H1 (cell line): ENCODE results near the gene RIMBP2. TPM values are rescaled to one million over a fixed set of nuclear protein-coding genes. Genes with fewer than 3 reads are reported as not detected.

Experiments
- BRCA1 ChIP-seq: IDR thresholded peaks from 2 replicates; pipeline ENCODE4 v1.6.1; 2012; ENCODE audit warnings: low read depth, low read length, improper control_type of control experiment
- CTBP2 ChIP-seq: IDR thresholded peaks from 2 replicates; pipeline ENCODE4 v1.7.0; 2011; ENCODE audit warnings: borderline replicate concordance, mild to moderate bottlenecking, moderate library complexity, mixed read lengths, low read length; ENCODE audit not compliant: insufficient read depth, insufficient read length
- POU5F1 ChIP-seq: IDR thresholded peaks from 2 replicates; pipeline ENCODE4 v1.6.1; 2011; ENCODE audit warnings: low read depth, mild to moderate bottlenecking, low read length, moderate library complexity
- RAD21 ChIP-seq, 2 experiments: IDR thresholded peaks in 1 of 2; conservative IDR thresholded peaks in 1 of 2; 2 replicates each; pipeline ENCODE4 v1.6.1; 2011; ENCODE audit warnings: low read depth in 2 of 2, low read length in 2 of 2, improper control_type of control experiment in 1 of 2, inconsistent platforms in 1 of 2, mild to moderate bottlenecking in 1 of 2, moderate library complexity in 1 of 2
- RFX5 ChIP-seq: IDR thresholded peaks from 2 replicates; pipeline ENCODE4 v1.6.1; 2011; ENCODE audit warnings: low read depth, low read length, improper control_type of control experiment, borderline replicate concordance
- SIN3A ChIP-seq, 2 experiments: IDR thresholded peaks in 1 of 2; conservative IDR thresholded peaks in 1 of 2; 2 replicates each; pipeline ENCODE4 v1.6.1; 2011 to 2012; ENCODE audit warnings: low read length in 2 of 2, improper control_type of control experiment in 1 of 2, low read depth in 1 of 2, mild to moderate bottlenecking in 1 of 2
- SP1 ChIP-seq: IDR thresholded peaks from 2 replicates; pipeline ENCODE4 v1.6.1; 2011; ENCODE audit warnings: low read depth, low read length
- SRF ChIP-seq: IDR thresholded peaks from 2 replicates; pipeline ENCODE4 v1.6.1; 2011; ENCODE audit warnings: mild to moderate bottlenecking, low read depth, low read length, moderate library complexity
- TAF1 ChIP-seq: IDR thresholded peaks from 2 replicates; pipeline ENCODE4 v1.6.1; 2011; ENCODE audit warnings: mild to moderate bottlenecking, low read depth, low read length
- polyA plus RNA-seq, 7 experiments: library from polyadenylated mRNA; depleted of rRNA in 3 of 7; stranded (reverse) in 5 of 7; unstranded in 2 of 7; fragments of >200 nt in 5 of 7; fragments of 200-250 nt in 2 of 7; gene quantifications; 1 replicate in 5 of 7; 2 replicates in 1 of 7; 4 replicates in 1 of 7; pipeline versions ENCODE4 v1.2.1 to v1.2.3, GENCODE V29; 2011 to 2013; ENCODE audit warnings: missing spikeins in 2 of 7, mixed read lengths in 2 of 7
- total RNA-seq: library from RNA; stranded (reverse); fragmentation: NEBNext Ultra II Directional; extraction: Animal tissue kit (Norgen Biotek cat#: 25700); gene quantifications from 2 replicates; pipeline ENCODE4 v1.2.1, GENCODE V29; 2021

Gene RIMBP2
- total and polyA plus RNA-seq, 2 of the 8 experiments (the other 6 are each of a cell fraction or from before 2014, with no cell fraction given) = 0.18 to 0.65 TPM

DNA sequence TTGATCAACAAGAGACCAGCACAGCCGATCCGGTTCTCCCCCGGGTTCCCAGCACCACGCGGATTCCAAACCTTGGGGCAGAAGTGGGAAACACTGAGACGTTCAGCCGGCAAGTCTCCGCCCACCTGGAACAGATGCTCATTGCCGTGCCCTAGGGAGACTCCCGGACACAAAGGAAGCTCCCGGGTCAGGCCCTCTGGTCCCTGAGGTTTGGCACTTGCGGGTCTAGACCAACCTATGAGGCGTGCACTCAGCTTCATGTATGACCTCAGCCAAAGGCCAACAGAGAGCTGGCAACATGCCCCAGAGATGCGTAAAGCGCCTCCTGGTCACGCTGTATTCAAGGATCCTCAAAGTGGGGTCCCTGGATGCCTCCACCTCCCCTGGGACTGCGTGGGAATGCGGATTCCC lies 2.5 kb downstream of the RIMBP2 start (continued):
- no peak for TF ChIP-seq BRCA1
- no peak for TF ChIP-seq SP1
- no peak for TF ChIP-seq RFX5
- no peak for TF ChIP-seq POU5F1
- TF ChIP-seq SIN3A (conservative IDR thresholded peaks at IDR 0.05 in 1 of 2, IDR thresholded peaks at IDR 0.05 in 1 of 2; ENCODE audit: low read depth in 1 of 2, low read length in 2 of 2) = no peak
- TF ChIP-seq RAD21 (IDR thresholded peaks at IDR 0.05 in 1 of 2, conservative IDR thresholded peaks at IDR 0.05 in 1 of 2; ENCODE audit: low read depth in 2 of 2, low read length in 2 of 2) = no peak
- TF ChIP-seq CTBP2 = no peak
- no peak for TF ChIP-seq SRF
- TF ChIP-seq TAF1 = no peak
